Activated naive CD4-positive, alpha-beta T cell treated with anti-CD3 and anti-CD28 coated beads, Interleukin-2, amount 50 U/mL, for 72 hours (primary cell): Measurements from ENCODE around the gene TAF7. TPM values are rescaled to one million over a fixed set of nuclear protein-coding genes. Genes with fewer than 3 reads are reported as not detected.
"Not testable (repeated sequence)": the region's sequence is repeated elsewhere in the genome, so short reads cannot be mapped to it uniquely, and the experiment has no call there.

ENCODE experiments used
- ATAC-seq, 2 donors: fragments of 150-1000 bp; cut with Tn5 transposase; 2 replicates each; pipeline ENCODE4 v1.10.0; 2021; ENCODE audit warnings: mild to moderate bottlenecking in 2 of 2, moderate library complexity in 2 of 2
- DNase-seq, 2 donors: peaks; one replicate each; pipeline ENCODE4 v3.0.0; 2021 to 2022; ENCODE audit warnings: low spot score in 2 of 2
- H3K27ac Mint-ChIP-seq, 2 donors: one replicate each; pipeline ENCODE4 v1.8.0; 2022; ENCODE audit warnings: mild to moderate bottlenecking in 2 of 2, mixed read lengths in 2 of 2
- H3K36me3 Mint-ChIP-seq, 2 donors: one replicate each; pipeline ENCODE4 v1.8.0; 2022; ENCODE audit warnings: mixed read lengths in 2 of 2
- H3K9me3 Mint-ChIP-seq, 2 donors: one replicate each; pipeline ENCODE4 v1.8.0; 2022; ENCODE audit warnings: mixed read lengths in 2 of 2
- total RNA-seq, 2 donors: library from RNA; stranded (reverse); gene quantifications; one replicate each; pipeline ENCODE4 v1.2.3, GENCODE V29; 2022

Gene TAF7, protein sequence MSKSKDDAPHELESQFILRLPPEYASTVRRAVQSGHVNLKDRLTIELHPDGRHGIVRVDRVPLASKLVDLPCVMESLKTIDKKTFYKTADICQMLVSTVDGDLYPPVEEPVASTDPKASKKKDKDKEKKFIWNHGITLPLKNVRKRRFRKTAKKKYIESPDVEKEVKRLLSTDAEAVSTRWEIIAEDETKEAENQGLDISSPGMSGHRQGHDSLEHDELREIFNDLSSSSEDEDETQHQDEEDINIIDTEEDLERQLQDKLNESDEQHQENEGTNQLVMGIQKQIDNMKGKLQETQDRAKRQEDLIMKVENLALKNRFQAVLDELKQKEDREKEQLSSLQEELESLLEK
- 10 to 100 TPM; 44.7 to 46.7 TPM for total RNA-seq

DNA sequence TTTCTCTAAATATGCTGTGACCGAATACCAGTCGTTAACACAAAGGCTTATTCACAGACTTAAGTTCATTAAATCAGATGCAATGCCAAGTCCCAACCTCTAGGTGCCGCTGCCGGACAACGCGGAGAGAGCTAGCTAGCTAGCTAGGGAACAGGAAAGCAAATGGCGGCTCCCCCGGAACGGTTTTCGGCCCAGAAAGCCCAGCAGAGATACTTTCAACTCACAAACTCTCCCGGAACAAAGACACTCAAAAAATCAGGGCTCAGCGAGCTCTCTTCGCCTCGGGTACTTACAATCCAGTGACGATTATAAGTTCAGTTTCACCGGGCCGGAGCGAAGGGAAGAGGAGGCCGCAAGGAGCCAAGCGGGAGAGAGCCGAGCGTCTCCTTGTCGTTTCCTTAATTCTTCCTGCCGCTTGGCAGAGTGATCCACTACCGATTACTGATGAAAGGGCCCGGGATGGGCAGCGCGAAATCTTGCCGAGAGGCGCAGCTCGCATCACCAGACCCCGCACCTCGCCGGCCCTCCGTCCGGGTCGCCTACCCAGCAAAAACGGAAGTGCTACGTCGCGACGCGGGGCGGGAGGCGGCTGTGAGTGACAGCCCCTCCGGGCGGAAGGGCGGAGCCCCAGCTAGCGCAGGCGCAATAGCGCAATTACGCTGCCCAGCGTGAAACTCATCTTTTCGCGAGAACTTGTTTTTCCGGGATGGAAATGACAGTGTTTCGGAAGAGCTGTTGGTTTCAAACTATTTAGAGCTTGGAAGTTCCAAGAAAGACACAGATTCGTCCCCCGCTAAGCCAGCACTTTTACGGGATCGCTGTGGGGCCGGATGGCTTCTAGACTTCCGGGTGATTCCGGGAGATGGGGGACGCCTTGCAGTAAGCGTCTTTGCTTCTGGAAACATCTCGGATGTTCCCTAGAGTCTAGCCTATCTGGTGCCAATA, at the start of gene TAF7:
Gene TAF7, minus strand, starts transcription at position 560 of the 945 bp plus-strand sequence. CDS start 740 bp downstream, outside the sequence.
- ATAC-seq (peak; percentile 94 to 96), DNase-seq (peak; percentile 92 to 93)
- Mint-ChIP-seq H3K9me3 (peaks cover 36 to 45% of the 10 kb centered on the region in 2 donors), H3K27ac (peak within 1 kb of the TSS; percentile 99), H3K36me3 (peaks cover 40 to 56% of the 10 kb centered on the region in 2 donors)

DNA sequence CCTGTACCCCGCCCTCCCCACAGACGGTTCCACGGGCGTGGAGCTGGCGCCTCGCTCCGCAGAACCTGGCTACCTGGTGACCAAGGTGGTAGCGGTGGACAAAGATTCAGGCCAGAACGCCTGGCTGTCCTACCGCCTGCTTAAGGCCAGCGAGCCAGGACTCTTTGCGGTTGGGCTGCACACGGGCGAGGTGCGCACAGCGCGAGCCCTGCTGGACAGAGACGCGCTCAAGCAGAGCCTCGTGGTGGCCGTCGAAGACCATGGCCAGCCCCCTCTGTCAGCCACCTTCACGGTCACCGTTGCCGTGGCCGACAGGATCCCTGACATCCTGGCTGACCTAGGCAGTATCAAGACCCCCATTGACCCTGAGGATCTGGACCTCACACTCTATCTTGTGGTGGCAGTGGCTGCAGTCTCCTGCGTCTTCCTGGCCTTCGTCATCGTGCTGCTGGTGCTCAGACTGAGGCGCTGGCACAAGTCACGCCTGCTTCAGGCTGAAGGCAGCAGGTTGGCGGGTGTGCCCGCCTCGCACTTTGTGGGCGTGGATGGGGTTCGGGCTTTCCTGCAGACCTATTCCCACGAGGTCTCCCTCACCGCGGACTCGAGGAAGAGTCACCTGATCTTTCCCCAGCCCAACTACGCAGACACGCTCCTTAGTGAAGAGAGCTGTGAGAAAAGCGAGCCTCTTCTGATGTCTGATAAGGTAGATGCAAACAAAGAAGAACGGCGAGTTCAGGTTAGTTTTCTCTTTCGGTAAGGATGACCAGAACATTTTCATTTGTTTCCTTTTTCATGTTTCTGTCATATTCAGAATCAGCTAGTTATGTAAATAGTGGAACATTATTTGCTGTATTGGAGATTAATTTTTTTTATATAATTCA, 45.7 kb upstream of the TAF7 start:
- H3K36me3 Mint-ChIP-seq, result peaks cover 48 to 52% of the 10 kb centered on the region in 2 donors
- peaks cover 33 to 51% of the 10 kb centered on the region in 2 donors for H3K9me3 Mint-ChIP-seq
- no peak overlapping the region for H3K27ac Mint-ChIP-seq
- ATAC-seq, result no peak
- DNase-seq, result no peak

DNA sequence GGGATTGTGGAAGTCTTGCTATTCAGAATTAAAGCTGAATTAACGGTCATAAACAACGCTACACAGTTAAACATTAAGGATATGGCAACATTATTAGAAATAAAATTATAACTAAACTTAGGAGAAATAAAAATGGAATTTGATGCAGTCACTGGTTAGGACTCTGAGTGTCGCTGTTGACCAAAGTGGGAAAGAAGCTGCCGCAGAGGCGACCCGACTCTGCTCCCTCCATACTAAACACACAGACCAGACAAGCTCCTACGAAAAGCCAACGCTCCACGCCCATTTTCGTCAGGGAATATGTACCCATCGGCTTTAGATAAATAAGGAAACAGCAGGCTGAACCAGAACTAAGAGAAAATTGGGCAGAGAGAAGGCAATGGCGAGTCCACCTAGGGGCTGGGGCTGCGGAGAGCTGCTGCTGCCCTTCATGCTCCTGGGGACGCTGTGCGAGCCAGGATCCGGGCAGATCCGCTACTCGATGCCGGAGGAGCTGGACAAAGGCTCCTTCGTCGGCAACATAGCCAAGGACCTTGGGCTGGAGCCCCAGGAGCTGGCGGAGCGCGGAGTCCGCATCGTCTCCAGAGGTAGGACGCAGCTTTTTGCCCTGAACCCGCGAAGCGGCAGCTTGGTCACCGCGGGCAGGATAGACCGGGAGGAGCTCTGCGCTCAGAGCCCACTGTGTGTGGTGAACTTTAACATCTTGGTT, 43.5 kb upstream of the TAF7 start, which contains the start of gene PCDHGA5:
Gene PCDHGA5, plus strand, starts transcription at position 211 of the 709 bp plus-strand sequence. Its CDS starts 169 bp downstream, at position 380.
- Mint-ChIP-seq H3K27ac (peak within 1 kb of the TSS in 1 of 2 donors; percentile 55), H3K9me3 (peaks cover 41 to 51% of the 10 kb centered on the region in 2 donors), H3K36me3 (peaks cover 52 to 63% of the 10 kb centered on the region in 2 donors)
- DNase-seq (no peak), ATAC-seq (no peak)

DNA sequence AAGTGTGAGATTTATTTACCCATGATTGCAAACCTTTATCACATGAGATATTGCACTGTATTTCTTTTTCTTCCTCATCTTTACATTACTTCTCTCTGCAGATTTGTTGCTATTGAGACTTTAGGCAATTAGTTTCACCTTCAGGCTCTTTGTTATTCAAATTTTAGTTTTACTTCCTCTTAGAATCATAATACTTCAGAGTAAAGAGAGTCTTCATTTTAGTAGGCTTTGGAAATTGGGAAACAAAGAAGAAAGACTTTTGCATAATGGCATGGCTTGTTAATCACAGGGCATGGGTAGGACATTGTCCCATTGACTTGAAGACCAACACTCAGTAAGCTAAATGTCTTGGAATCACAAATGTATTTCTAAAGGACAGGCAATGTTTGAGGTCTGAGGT, 42.1 kb upstream of the TAF7 start:
- H3K27ac Mint-ChIP-seq, result no peak overlapping the region
- no peak for DNase-seq
- peaks cover 52 to 68% of the 10 kb centered on the region in 2 donors for H3K36me3 Mint-ChIP-seq
- H3K9me3 Mint-ChIP-seq, result peaks cover 41 to 54% of the 10 kb centered on the region in 2 donors
- ATAC-seq, result no peak

DNA sequence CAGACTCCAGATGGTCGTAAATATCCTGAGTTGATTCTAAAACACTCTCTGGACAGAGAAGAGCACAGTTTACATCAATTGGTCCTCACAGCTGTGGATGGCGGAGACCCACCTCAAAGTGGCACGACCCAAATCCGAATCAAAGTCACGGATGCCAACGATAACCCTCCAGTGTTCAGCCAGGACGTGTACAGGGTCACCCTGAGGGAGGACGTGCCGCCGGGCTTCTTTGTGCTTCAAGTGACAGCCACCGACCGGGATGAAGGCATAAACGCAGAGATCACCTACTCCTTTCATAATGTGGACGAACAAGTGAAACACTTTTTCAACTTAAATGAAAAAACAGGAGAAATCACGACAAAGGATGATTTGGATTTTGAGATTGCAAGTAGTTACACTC, 40.1 kb upstream of the TAF7 start:
- Mint-ChIP-seq H3K9me3 (peaks cover 42 to 57% of the 10 kb centered on the region in 2 donors), H3K27ac (peak overlapping the region in 1 of 2 donors; percentile 24), H3K36me3 (peaks cover 57 to 77% of the 10 kb centered on the region in 2 donors)
- no peak for ATAC-seq
- no peak for DNase-seq

DNA sequence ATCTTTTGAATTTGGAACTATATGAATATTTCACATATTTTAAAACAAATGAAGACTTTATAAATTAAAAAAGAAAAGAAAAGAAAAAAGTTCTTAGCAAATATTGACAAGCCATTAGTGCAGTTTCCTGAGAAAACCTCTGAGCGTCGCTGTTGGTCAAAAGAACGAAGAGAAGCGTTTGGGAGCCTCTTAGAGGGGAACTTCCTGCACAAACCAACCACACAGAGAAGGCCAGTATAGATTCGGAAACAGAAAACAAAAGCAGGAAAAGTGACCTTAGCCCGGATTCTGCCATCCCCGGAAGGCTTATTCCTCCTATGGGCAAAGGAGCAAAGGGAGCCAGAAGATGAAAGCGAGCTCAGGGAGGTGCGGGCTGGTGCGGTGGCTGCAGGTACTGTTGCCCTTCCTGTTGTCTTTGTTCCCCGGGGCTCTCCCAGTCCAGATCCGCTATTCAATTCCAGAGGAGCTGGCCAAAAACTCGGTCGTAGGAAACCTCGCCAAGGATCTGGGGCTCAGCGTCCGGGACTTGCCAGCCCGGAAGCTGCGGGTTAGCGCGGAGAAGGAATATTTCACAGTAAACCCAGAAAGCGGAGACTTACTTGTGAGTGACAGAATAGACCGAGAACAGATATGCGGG, 39.3 kb upstream of the TAF7 start, which contains the start of gene PCDHGB2:
Gene PCDHGB2, plus strand, starts transcription at position 205 of the 637 bp plus-strand sequence. Its CDS starts 142 bp downstream, at position 347.
- peaks cover 49 to 77% of the 10 kb centered on the region in 2 donors for H3K36me3 Mint-ChIP-seq
- H3K27ac Mint-ChIP-seq, result peak within 1 kb of the TSS in 1 of 2 donors; percentile 24
- H3K9me3 Mint-ChIP-seq, result peaks cover 36 to 51% of the 10 kb centered on the region in 2 donors
- DNase-seq (no peak), ATAC-seq (no peak)

DNA sequence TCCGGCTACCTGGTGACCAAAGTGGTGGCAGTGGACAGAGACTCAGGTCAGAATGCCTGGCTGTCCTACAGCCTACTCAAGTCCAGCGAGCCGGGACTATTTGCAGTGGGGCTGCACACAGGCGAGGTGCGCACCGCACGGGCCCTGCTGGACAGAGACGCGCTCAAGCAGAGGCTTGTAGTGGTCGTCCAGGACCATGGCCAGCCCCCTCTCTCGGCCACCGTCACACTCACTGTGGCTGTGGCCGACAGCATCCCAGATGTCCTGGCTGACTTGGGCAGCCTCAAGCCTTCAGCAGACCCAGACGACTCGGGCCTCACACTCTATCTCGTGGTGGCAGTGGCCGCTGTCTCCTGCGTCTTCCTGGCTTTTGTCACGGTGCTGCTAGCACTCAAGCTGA, 36.4 kb upstream of the TAF7 start:
- ATAC-seq (no peak), DNase-seq (no peak)
- Mint-ChIP-seq H3K27ac (no peak overlapping the region), H3K36me3 (peaks cover 36 to 68% of the 10 kb centered on the region in 2 donors), H3K9me3 (peaks cover 18 to 40% of the 10 kb centered on the region in 2 donors)

DNA sequence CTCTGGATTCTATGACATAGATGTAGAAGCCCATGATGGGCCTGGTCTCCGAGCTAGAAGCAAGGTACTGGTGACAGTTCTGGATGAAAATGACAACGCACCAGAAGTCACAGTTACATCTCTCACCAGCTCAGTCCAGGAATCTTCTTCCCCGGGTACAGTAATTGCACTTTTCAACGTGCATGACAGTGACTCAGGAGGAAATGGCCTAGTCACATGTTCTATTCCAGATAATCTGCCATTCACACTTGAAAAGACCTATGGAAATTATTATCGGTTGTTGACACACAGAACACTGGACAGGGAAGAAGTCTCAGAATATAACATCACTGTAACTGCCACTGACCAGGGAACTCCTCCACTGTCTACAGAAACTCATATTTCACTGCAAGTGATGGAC, 35.5 kb upstream of the TAF7 start:
- Mint-ChIP-seq H3K9me3 (peaks cover 15 to 33% of the 10 kb centered on the region in 2 donors), H3K36me3 (peaks cover 30 to 67% of the 10 kb centered on the region in 2 donors), H3K27ac (no peak overlapping the region)
- DNase-seq (no peak), ATAC-seq (no peak)

DNA sequence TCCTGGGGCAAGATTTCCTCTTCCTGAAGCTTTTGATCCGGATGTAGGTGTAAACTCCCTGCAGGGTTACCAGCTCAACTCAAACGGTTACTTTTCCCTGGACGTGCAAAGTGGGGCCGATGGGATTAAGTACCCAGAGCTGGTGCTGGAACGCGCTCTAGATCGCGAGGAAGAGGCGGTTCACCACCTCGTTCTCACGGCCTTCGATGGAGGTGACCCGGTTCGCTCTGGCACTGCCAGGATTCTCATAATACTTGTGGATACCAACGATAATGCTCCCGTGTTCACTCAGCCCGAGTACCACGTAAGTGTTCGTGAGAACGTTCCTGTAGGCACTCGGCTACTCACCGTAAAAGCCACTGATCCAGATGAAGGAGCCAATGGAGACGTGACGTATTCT, 35.1 kb upstream of the TAF7 start:
- H3K27ac Mint-ChIP-seq, result no peak overlapping the region
- H3K9me3 Mint-ChIP-seq, result peaks cover 10 to 29% of the 10 kb centered on the region in 2 donors
- peaks cover 29 to 67% of the 10 kb centered on the region in 2 donors for H3K36me3 Mint-ChIP-seq
- ATAC-seq (no peak), DNase-seq (no peak)

DNA sequence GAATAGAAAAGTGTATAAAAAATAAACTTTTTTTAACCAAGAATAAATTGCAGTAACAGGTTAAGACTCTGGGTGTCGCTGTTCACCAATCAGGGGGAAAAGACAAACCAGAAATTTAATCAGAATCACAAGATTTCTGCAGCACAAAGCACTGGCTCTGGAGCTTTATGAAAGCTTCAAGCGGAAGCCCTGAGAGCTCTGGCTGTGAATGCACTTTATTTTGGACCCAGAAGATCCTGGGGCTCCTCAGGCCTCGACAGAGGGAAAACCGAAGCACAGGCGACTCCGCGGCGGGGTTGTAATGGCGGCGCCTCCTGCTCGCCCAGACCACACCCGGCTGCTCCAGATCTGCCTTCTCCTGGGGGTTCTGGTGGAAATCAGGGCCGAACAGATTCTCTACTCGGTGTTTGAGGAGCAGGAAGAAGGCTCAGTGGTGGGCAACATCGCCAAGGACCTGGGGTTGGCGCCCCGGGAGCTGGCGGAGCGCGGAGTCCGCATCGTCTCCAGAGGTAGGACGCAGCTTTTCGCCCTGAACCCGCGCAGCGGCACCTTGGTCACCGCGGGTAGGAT, 34.4 kb upstream of the TAF7 start, which contains the start of gene PCDHGA4:
Gene PCDHGA4, plus strand, starts transcription at position 122 of the 570 bp plus-strand sequence. Its CDS starts 87 bp downstream, at position 209.
- no peak within 1 kb of the TSS for H3K27ac Mint-ChIP-seq
- peaks cover 29 to 67% of the 10 kb centered on the region in 2 donors for H3K36me3 Mint-ChIP-seq
- DNase-seq (no peak), ATAC-seq (no peak)
- peaks cover 13 to 31% of the 10 kb centered on the region in 2 donors for H3K9me3 Mint-ChIP-seq

DNA sequence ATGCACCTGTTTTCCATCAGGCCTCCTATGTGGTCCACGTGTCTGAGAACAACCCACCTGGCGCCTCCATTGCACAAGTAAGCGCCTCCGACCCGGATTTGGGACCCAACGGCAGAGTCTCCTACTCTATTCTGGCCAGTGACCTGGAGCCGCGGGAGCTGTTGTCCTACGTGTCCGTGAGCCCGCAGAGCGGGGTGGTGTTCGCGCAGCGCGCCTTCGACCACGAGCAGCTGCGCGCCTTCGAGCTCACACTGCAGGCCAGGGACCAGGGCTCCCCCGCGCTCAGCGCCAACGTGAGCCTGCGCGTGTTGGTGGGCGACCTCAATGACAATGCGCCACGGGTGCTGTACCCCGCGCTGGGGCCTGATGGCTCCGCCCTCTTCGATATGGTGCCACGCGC, 31.0 kb upstream of the TAF7 start:
- Mint-ChIP-seq H3K9me3 (peaks cover 14 to 33% of the 10 kb centered on the region in 2 donors), H3K27ac (no peak overlapping the region), H3K36me3 (peaks cover 28 to 61% of the 10 kb centered on the region in 2 donors)
- DNase-seq, result no peak
- ATAC-seq, result no peak

DNA sequence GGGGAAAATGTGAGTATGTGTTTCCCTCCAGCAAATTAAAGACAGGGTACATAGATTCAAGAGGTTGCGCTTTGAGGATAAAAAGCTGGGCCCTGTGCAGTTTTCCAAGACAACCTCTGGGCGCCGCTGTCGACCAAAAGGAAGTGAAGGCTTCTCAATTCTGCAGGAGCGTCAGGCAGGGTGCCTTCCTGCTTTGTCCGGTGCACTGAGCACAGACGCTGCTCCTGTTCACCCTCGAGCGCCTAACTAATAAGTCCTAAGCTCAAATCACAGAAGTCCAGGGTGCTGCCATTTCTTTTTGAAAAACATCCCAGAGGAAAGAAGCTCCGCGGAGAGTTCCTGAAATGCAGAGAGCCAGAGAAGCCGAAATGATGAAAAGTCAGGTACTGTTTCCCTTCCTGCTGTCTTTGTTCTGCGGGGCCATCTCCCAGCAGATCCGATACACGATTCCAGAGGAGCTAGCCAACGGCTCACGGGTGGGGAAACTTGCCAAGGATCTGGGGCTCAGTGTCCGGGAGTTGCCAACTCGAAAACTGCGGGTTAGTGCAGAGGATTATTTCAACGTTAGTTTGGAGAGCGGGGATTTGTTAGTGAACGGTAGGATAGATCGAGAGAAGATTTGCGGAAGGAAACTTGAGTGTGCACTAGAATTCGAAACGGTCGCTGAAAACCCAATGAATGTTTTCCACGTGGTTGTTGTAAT, 29.5 kb upstream of the TAF7 start, which contains the start of gene PCDHGB1:
Gene PCDHGB1, plus strand, starts transcription at position 183 of the 703 bp plus-strand sequence. Its CDS starts 162 bp downstream, at position 345.
- ATAC-seq (no peak), DNase-seq (no peak)
- Mint-ChIP-seq H3K9me3 (peaks cover 19 to 30% of the 10 kb centered on the region in 2 donors), H3K27ac (no peak within 1 kb of the TSS), H3K36me3 (peaks cover 36 to 59% of the 10 kb centered on the region in 2 donors)

DNA sequence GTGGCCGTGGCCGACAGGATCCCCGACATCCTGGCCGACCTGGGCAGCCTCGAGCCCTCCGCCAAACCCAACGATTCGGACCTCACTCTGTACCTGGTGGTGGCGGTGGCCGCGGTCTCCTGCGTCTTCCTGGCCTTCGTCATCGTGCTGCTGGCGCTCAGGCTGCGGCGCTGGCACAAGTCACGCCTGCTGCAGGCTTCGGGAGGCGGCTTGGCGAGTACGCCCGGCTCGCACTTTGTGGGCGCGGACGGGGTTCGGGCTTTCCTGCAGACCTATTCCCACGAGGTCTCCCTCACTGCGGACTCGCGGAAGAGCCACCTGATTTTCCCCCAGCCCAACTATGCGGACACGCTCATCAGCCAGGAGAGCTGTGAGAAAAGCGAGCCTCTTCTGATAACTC, 25.4 kb upstream of the TAF7 start:
- ATAC-seq, DNase-seq, H3K27ac Mint-ChIP-seq: not testable (repeated sequence)
- peaks cover 48 to 66% of the 10 kb centered on the region in 2 donors for H3K36me3 Mint-ChIP-seq
- peaks cover 30 to 35% of the 10 kb centered on the region in 2 donors for H3K9me3 Mint-ChIP-seq

DNA sequence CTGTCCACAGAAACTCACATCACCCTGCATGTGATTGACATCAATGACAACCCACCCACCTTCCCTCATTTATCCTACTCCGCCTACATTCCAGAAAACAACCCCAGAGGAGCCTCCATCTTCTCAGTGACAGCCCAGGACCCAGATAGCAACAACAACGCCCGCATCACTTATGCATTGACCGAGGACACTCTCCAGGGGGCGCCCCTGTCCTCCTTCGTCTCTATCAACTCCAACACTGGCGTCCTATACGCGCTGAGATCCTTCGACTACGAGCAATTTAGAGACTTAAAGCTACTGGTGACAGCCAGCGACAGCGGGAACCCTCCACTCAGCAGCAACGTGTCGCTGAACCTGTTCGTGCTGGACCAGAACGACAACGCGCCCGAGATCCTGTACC, 24.7 kb upstream of the TAF7 start:
- ATAC-seq (no peak), DNase-seq (no peak)
- Mint-ChIP-seq H3K36me3 (peaks cover 47 to 66% of the 10 kb centered on the region in 2 donors), H3K9me3 (peaks cover 32 to 37% of the 10 kb centered on the region in 2 donors), H3K27ac (no peak overlapping the region)
